Stimulated activated CD4-positive, alpha-beta T cell treated with anti-CD3 and anti-CD28 coated beads, Interleukin-15, amount 100 ng/mL, for 1 hour (primary cell): ENCODE measurements around the gene AJAP1.

ENCODE experiments used
- DNase-seq, 2 donors: peaks; one replicate each; pipeline ENCODE4 v3.0.0-alpha.2; 2020; ENCODE audit warnings: low read depth in 1 of 2, low spot score in 1 of 2

AJAP1 gene

GRCh38 chr1:4699376-4700301 lies 45.2 kb downstream of the AJAP1 start:
- DNase-seq = no peak

GRCh38 chr1:4700801-4701200 lies 46.4 kb downstream of the AJAP1 start:
- DNase-seq = no peak

- no peak for DNase-seq
Measured at GRCh38 chr1:4701276-4701675, 46.9 kb downstream of the AJAP1 start.

- no peak for DNase-seq
Measured at GRCh38 chr1:4702464-4702863, 48.1 kb downstream of the AJAP1 start.

GRCh38 chr1:4702932-4703331 lies 48.5 kb downstream of the AJAP1 start:
- no peak for DNase-seq

- no peak for DNase-seq
Measured at GRCh38 chr1:4703646-4704045, 49.2 kb downstream of the AJAP1 start.

GRCh38 chr1:4708840-4709507 lies 54.6 kb downstream of the AJAP1 start:
- no peak for DNase-seq

GRCh38 chr1:4709641-4710040 lies 55.2 kb downstream of the AJAP1 start:
- DNase-seq = no peak

GRCh38 chr1:4710592-4711415 lies 56.4 kb downstream of the AJAP1 start:
- no peak for DNase-seq

- DNase-seq = no peak
Measured at GRCh38 chr1:4711416-4712275, 57.2 kb downstream of the AJAP1 start.

- DNase-seq = no peak
Measured at GRCh38 chr1:4713669-4714068, 59.3 kb downstream of the AJAP1 start.

- DNase-seq = no peak
Measured at GRCh38 chr1:4716406-4716805, 62.0 kb downstream of the AJAP1 start.

- DNase-seq = no peak
Measured at GRCh38 chr1:4718071-4718470, 63.7 kb downstream of the AJAP1 start.

- DNase-seq = no peak
Measured at GRCh38 chr1:4723106-4723505, 68.7 kb downstream of the AJAP1 start.

- DNase-seq = no peak
Measured at GRCh38 chr1:4724001-4724400, 69.6 kb downstream of the AJAP1 start.

GRCh38 chr1:4724695-4725250 lies 70.4 kb downstream of the AJAP1 start:
- DNase-seq = no peak

- DNase-seq = no peak
Measured at GRCh38 chr1:4725416-4725815, 71.0 kb downstream of the AJAP1 start.

- DNase-seq = no peak
Measured at GRCh38 chr1:4726620-4727341, 72.4 kb downstream of the AJAP1 start.

GRCh38 chr1:4728319-4729089 lies 74.1 kb downstream of the AJAP1 start:
- no peak for DNase-seq
